ENCODE data around the gene PHKB.

PHKB gene

DNA sequence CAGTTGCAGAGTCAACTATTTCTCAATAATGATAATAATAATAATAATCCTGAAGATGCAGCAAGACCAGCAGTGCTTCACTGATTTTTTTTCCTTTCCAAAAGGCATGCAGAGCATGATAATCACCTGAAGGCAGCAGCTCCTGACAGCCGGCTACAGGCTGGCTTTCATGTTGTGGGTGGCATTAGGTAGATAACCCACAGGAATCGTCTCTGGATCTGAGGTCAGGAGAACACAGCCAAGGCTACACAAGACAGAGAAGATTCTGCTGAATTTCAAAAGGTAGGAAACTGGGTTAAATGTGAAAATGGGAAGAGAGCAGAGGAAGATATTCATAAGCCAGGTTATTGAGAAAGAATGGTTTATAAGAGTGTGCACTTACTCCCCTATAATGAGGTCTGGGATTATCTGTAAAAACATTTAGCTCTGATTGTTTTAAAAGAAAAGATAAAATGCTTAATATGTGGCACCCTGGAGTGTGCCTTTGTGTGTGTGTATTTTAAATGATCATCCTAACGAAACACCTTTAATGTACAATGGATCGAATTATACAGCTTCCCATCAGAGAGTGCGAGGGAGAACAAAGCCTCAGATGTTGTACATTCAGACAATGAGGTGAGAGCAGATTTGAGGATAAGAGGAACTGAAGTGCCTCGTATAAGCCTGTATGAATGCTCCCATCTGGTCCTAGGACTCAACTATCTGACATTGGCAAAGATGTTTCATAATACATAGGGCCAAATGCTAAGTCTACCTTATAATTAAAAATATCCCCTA is 273.1 kb downstream of the PHKB start:
- TF ChIP-seq, protein P1, sequence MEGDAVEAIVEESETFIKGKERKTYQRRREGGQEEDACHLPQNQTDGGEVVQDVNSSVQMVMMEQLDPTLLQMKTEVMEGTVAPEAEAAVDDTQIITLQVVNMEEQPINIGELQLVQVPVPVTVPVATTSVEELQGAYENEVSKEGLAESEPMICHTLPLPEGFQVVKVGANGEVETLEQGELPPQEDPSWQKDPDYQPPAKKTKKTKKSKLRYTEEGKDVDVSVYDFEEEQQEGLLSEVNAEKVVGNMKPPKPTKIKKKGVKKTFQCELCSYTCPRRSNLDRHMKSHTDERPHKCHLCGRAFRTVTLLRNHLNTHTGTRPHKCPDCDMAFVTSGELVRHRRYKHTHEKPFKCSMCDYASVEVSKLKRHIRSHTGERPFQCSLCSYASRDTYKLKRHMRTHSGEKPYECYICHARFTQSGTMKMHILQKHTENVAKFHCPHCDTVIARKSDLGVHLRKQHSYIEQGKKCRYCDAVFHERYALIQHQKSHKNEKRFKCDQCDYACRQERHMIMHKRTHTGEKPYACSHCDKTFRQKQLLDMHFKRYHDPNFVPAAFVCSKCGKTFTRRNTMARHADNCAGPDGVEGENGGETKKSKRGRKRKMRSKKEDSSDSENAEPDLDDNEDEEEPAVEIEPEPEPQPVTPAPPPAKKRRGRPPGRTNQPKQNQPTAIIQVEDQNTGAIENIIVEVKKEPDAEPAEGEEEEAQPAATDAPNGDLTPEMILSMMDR (IDR thresholded peaks at IDR 0.05; ENCODE audit: control extremely low read depth, extremely low read depth, low read depth, missing control alignments) = no peak
- ChIA-PET CTCF (interaction anchor here (1.4 kb wide), 1 partner anchor 11 kb away, joined by 3 read pairs; no protein-coding TSS in a partner anchor), POLR2A (no interaction called here)
- no peak for DNase-seq (ENCODE audit: extremely low spot score)

DNA sequence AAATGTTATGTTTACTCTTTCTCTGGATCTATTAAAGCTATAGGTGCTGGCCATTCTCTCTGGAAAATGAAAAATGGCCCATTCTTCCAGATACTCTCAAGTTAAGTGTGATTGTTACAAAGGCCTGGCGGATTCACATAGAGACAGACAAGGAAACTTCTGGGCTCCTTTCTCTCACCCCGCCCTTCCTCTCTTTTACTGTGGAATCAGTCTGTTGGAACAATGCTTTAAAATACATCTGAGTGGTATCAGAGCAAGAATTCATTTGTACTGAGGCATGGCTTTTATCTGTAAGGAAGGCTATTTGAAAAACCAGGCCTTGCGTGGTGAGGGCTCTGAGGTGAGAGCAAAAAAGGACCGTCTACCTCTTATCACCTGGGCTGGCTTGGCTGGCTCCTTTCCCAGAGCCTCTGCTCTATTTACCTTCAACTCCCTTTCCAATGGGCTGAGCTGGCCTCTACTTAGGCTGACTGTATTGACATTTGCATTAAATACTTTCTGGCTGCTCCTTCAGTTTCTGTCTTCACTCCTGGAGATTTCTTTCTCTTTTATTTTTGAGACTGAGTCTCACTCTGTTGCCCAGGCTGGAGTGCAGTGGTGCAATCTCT is 274.0 kb downstream of the PHKB start:
- POLR2A ChIA-PET = interaction anchor here (0.6 kb wide), 1 partner anchor 17 kb away, joined by 3 read pairs; no protein-coding TSS in a partner anchor
- CTCF ChIA-PET = no interaction called here
- TF ChIP-seq, protein P1 (IDR thresholded peaks at IDR 0.05; ENCODE audit: control extremely low read depth, extremely low read depth, low read depth, missing control alignments) = no peak
- DNase-seq (ENCODE audit: extremely low spot score) = no peak

DNA sequence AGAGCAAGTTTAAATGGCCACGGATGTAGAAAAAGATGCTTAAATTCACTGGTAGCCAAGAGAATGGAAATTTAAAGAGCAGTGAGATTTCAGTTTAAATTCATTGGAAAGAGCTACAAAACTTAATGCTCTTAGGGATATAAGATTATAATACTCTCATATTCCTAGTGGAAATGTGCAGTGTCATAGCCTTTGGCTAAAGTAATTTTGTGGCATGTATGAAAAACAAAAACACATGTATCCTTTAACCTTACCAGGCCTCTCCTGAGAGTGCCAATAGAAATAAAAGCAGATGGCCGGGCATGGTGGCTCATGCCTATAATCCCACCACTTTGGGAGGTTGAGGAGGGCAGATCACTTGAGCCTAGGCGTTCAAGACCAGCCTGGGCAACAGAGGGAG is 289.2 kb downstream of the PHKB start:
- TF ChIP-seq, protein P1 (IDR thresholded peaks at IDR 0.05; ENCODE audit: control extremely low read depth, extremely low read depth, low read depth, missing control alignments) = no peak
- no peak for DNase-seq (ENCODE audit: extremely low spot score)
- ChIA-PET POLR2A (no interaction called here), CTCF (no interaction called here)

All from GM10248 (cell line).